ENCODE results near the gene PFKFB2.

The PFKFB2 gene

GRCh38 chr1:207022996-207023679 is 29.9 kb upstream of the PFKFB2 start:
- no peaks in the 10 kb centered on the region for H3K79me2 ChIP-seq (ENCODE audit: low read length)
- no peak overlapping the region for H3K4me3 ChIP-seq (ENCODE audit: low read length)
- H3K4me1 ChIP-seq (ENCODE audit: low read length) = no peaks in the 10 kb centered on the region
- TF ChIP-seq CTCF (IDR thresholded peaks at IDR 0.05; ENCODE audit: low read depth, low read length) (no peak), EZH2phosphoT487 (IDR thresholded peaks at IDR 0.05; ENCODE audit: low read depth) (no peak)
- H3K9me3 ChIP-seq (ENCODE audit: insufficient read depth, low read length) = no peaks in the 10 kb centered on the region
- no peak overlapping the region for H3K4me2 ChIP-seq (ENCODE audit: low read length)
- no peak overlapping the region for H2AFZ ChIP-seq (ENCODE audit: low read depth, low read length)
- peaks cover 49% of the 10 kb centered on the region for H3K27me3 ChIP-seq (ENCODE audit: low read depth, low read length)
- H4K20me1 ChIP-seq (ENCODE audit: insufficient read depth, low read length) = no peaks in the 10 kb centered on the region
- H3K9ac ChIP-seq (ENCODE audit: low read length) = no peak overlapping the region
- H3K27ac ChIP-seq (ENCODE audit: low read length) = no peak overlapping the region
- no peaks in the 10 kb centered on the region for H3K36me3 ChIP-seq (replicated peaks; ENCODE audit: low read depth, low read length)

- H3K9ac ChIP-seq (ENCODE audit: low read length) = no peak overlapping the region
- peaks cover 54% of the 10 kb centered on the region for H3K27me3 ChIP-seq (ENCODE audit: low read depth, low read length)
- H3K9me3 ChIP-seq (ENCODE audit: insufficient read depth, low read length) = no peaks in the 10 kb centered on the region
- H4K20me1 ChIP-seq (ENCODE audit: insufficient read depth, low read length) = no peaks in the 10 kb centered on the region
- H3K4me1 ChIP-seq (ENCODE audit: low read length) = no peaks in the 10 kb centered on the region
- H3K36me3 ChIP-seq (replicated peaks; ENCODE audit: low read depth, low read length) = no peaks in the 10 kb centered on the region
- no peak overlapping the region for H3K4me2 ChIP-seq (ENCODE audit: low read length)
- no peaks in the 10 kb centered on the region for H3K79me2 ChIP-seq (ENCODE audit: low read length)
- H2AFZ ChIP-seq (ENCODE audit: low read depth, low read length) = no peak overlapping the region
- H3K4me3 ChIP-seq (ENCODE audit: low read length) = no peak overlapping the region
- TF ChIP-seq EZH2phosphoT487 (IDR thresholded peaks at IDR 0.05; ENCODE audit: low read depth) (no peak), CTCF (IDR thresholded peaks at IDR 0.05; ENCODE audit: low read depth, low read length) (no peak)
- H3K27ac ChIP-seq (ENCODE audit: low read length) = no peak overlapping the region
These were observed 28.6 kb upstream of the PFKFB2 start for GRCh38 chr1:207024202-207025145.

- Histone ChIP-seq H2AFZ (ENCODE audit: low read depth, low read length) (no peak overlapping the region), H3K4me2 (ENCODE audit: low read length) (no peak overlapping the region)
These were observed 27.8 kb upstream of the PFKFB2 start for GRCh38 chr1:207025146-207025880.

More at GRCh38 chr1:207025146-207025880, 27.8 kb upstream of the PFKFB2 start:
- Histone ChIP-seq H3K79me2 (ENCODE audit: low read length) (no peaks in the 10 kb centered on the region), H3K4me3 (ENCODE audit: low read length) (no peak overlapping the region), H3K9ac (ENCODE audit: low read length) (no peak overlapping the region), H3K4me1 (ENCODE audit: low read length) (peaks cover 4% of the 10 kb centered on the region; the same call in 1 of the 2 replicates), H3K27me3 (ENCODE audit: low read depth, low read length) (peaks cover 54% of the 10 kb centered on the region), H4K20me1 (ENCODE audit: insufficient read depth, low read length) (no peaks in the 10 kb centered on the region), H3K9me3 (ENCODE audit: insufficient read depth, low read length) (no peaks in the 10 kb centered on the region), H3K36me3 (replicated peaks; ENCODE audit: low read depth, low read length) (no peaks in the 10 kb centered on the region), H3K27ac (ENCODE audit: low read length) (no peak overlapping the region)
- no peak for TF ChIP-seq EZH2phosphoT487 (IDR thresholded peaks at IDR 0.05; ENCODE audit: low read depth)
- no peak for TF ChIP-seq CTCF (IDR thresholded peaks at IDR 0.05; ENCODE audit: low read depth, low read length)

Measured in OCI-LY3 (cell line).